Activated CD4-positive, alpha-beta T cell treated with anti-CD3 and anti-CD28 coated beads for 36 hours (primary cell): ENCODE data around the gene MKRN1. TPM values are rescaled to one million over a fixed set of nuclear protein-coding genes. Genes with fewer than 3 reads are reported as not detected.

Experiments
- ATAC-seq: fragments of 200-7000 bp; cut with Tn5 transposase; one replicate; pipeline ENCODE4 v1.10.0; 2021; ENCODE audit warnings: mild to moderate bottlenecking, moderate library complexity
- CTCF ChIA-PET: fragments of 350-600 bp; sonication (Branson Sonifier 250); formaldehyde crosslinking; loops from one replicate; lab custom pipeline; 2021; ENCODE audit warnings: antibody characterized with exemption; lab: Charles Lee
- POLR2A ChIA-PET: fragments of 350-600 bp; sonication (Branson Sonifier 250); formaldehyde crosslinking; loops from one replicate; lab custom pipeline; 2021; ENCODE audit warnings: antibody characterized with exemption, inconsistent platforms; lab: Charles Lee
- DNase-seq: peaks from one replicate; pipeline ENCODE4 v3.0.0-alpha.2; 2020
- H3K27ac Mint-ChIP-seq: one replicate; pipeline ENCODE4 v1.8.0; 2021; ENCODE audit warnings: mixed read lengths
- H3K27me3 Mint-ChIP-seq: one replicate; pipeline ENCODE4 v1.8.0; 2021; ENCODE audit warnings: mixed read lengths
- H3K36me3 Mint-ChIP-seq: one replicate; pipeline ENCODE4 v1.8.0; 2021; ENCODE audit warnings: low read depth, mixed read lengths
- H3K4me1 Mint-ChIP-seq: one replicate; pipeline ENCODE4 v1.8.0; 2021; ENCODE audit warnings: mixed read lengths
- H3K4me3 Mint-ChIP-seq: one replicate; pipeline ENCODE4 v1.8.0; 2021; ENCODE audit warnings: mild to moderate bottlenecking, moderate library complexity, mixed read lengths
- H3K9me3 Mint-ChIP-seq: one replicate; pipeline ENCODE4 v1.8.0; 2021; ENCODE audit warnings: low read depth, mixed read lengths
- intact Hi-C, 2 experiments: fragments of 100-400 bp; cut with DNase I in 1 of 2; cut with micrococcal nuclease in 1 of 2; formaldehyde crosslinking; loops; one replicate each; pipeline versions ENCODE4 v1.14.2 to v1.15.1; 2022 to 2024; cut with DNase I, micrococcal nuclease
- total RNA-seq, 2 experiments: library from RNA; stranded (reverse); gene quantifications; one replicate each; pipeline ENCODE4 v1.2.3, GENCODE V29; 2021

Gene MKRN1
- total RNA-seq: 10 to 100 TPM; 73.6 to 77.9 TPM

DNA sequence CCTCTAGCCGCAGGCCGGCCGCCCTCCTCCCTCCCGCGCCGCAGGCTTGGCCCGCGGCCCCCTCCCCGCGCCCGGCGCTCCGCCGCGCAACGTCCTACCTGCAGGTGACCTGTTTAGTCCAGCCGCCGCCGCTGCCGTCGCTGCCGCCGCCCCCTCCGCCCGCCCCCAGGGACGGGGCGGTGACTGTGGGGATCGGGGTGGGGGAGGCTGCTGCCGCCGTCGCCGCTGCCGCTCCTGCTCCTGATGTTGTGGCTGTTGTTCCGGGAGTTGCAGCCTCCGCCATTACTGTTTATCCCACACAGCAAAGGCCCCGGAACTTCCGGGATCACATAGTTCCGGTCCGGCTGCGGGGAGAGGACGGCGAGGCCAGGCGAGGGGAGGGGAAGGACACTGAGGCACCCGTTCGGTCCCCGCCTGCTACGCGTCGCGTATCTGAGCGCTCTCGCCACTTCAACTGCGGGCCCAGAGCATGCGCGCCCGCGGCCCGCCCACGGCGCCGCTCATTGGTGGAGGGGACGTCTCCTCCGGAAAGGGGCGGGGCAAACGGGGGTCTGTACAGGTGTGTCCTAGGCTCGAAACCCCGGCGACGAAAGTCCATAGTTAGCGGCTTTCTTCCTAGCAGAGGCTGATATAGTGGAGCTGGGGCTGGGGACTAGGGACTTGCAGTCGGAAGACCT lies at the start of gene MKRN1:
Gene MKRN1, minus strand, starts transcription at position 444 of the 677 bp plus-strand sequence. Its CDS starts 161 bp downstream, at position 283.
- ChIA-PET CTCF (interaction anchor here (0.5 to 4.6 kb wide), 5 partner anchors 9 to 40 kb away, joined by 3 to 43 read pairs (median 5); no protein-coding TSS in a partner anchor), POLR2A (no interaction called here)
- DNase-seq (peak; percentile 97), ATAC-seq (peak; percentile 95)
- H3K4me1 Mint-ChIP-seq: peaks cover 24% of the 10 kb centered on the region
- no peaks in the 10 kb centered on the region for H3K27me3 Mint-ChIP-seq
- peak within 1 kb of the TSS; percentile 99 for H3K4me3 Mint-ChIP-seq
- peak within 1 kb of the TSS; percentile 95 for H3K27ac Mint-ChIP-seq
- intact Hi-C loops: loop anchor here (1.0 to 5.0 kb wide), 15 partner anchors 77 to 1120 kb away; partner anchors contain the start of genes NDUFB2 (in 2 of the 2), AGK (in 1 of the 2), BRAF (in 1 of the 2) and KDM7A (in 1 of the 2)
- H3K36me3 Mint-ChIP-seq: peaks cover 2% of the 10 kb centered on the region
- H3K9me3 Mint-ChIP-seq: no peaks in the 10 kb centered on the region

- no peak for DNase-seq
- H3K4me1 Mint-ChIP-seq: peaks cover 27% of the 10 kb centered on the region
- no peak for ATAC-seq
- intact Hi-C loops: no loop called here
- CTCF ChIA-PET: interaction anchor here (0.8 to 1.3 kb wide), 3 partner anchors 9 to 126 kb away, joined by 3 read pairs; no protein-coding TSS in a partner anchor
- H3K9me3 Mint-ChIP-seq: no peaks in the 10 kb centered on the region
- no peaks in the 10 kb centered on the region for H3K36me3 Mint-ChIP-seq
- POLR2A ChIA-PET: no interaction called here
- H3K27me3 Mint-ChIP-seq: no peaks in the 10 kb centered on the region
- H3K4me3 Mint-ChIP-seq: no peak overlapping the region
- H3K27ac Mint-ChIP-seq: no peak overlapping the region
These were observed 47.7 kb upstream of the MKRN1 start for GRCh38 chr7:140526787-140527664.

- no peak overlapping the region for H3K4me3 Mint-ChIP-seq
- intact Hi-C loops: no loop called here
- ChIA-PET POLR2A (no interaction called here), CTCF (interaction anchor here (0.8 kb wide), 1 partner anchor 8 kb away, joined by 3 read pairs; no protein-coding TSS in a partner anchor)
- H3K27ac Mint-ChIP-seq: no peak overlapping the region
- no peaks in the 10 kb centered on the region for H3K9me3 Mint-ChIP-seq
- no peaks in the 10 kb centered on the region for H3K27me3 Mint-ChIP-seq
- H3K4me1 Mint-ChIP-seq: peaks cover 27% of the 10 kb centered on the region
- no peaks in the 10 kb centered on the region for H3K36me3 Mint-ChIP-seq
- ATAC-seq (no peak), DNase-seq (no peak)
These were observed 46.9 kb upstream of the MKRN1 start for GRCh38 chr7:140526214-140526613.

DNA sequence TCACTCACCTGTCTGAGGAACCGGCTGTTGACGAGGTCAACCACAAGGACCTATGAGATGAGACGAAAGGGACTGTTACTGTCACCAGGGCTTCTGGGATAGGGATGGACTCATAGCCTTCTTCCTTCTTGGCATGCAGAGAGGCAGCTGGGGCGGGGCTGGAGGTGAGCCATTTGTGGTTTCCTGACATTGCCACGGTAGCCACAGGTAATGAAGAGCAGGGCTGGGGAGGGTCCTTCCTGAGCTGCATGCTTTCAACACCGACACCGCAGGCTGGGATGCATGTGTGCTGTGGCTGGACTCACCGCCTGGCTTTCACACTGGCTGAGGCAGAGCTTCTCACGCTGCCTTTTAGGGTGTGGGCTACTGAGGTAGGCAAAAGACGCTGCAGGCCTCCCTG lies 46.4 kb upstream of the MKRN1 start:
- H3K27ac Mint-ChIP-seq: no peak overlapping the region
- H3K4me3 Mint-ChIP-seq: no peak overlapping the region
- H3K27me3 Mint-ChIP-seq: no peaks in the 10 kb centered on the region
- ChIA-PET POLR2A (interaction anchor here (0.7 kb wide), 1 partner anchor 74 kb away, joined by 3 read pairs; no protein-coding TSS in a partner anchor), CTCF (interaction anchor here (0.8 kb wide), 1 partner anchor 9 kb away, joined by 6 read pairs; no protein-coding TSS in a partner anchor)
- no peaks in the 10 kb centered on the region for H3K36me3 Mint-ChIP-seq
- H3K9me3 Mint-ChIP-seq: no peaks in the 10 kb centered on the region
- peak; percentile 87 for ATAC-seq
- peak; percentile 69 for DNase-seq
- H3K4me1 Mint-ChIP-seq: peaks cover 27% of the 10 kb centered on the region
- intact Hi-C loops: no loop called here

GRCh38 chr7:140521421-140521820 lies 42.1 kb upstream of the MKRN1 start:
- no peak for ATAC-seq
- Mint-ChIP-seq H3K4me3 (no peak overlapping the region), H3K36me3 (no peaks in the 10 kb centered on the region), H3K4me1 (peaks cover 21% of the 10 kb centered on the region), H3K27me3 (peaks cover 6% of the 10 kb centered on the region), H3K27ac (no peak overlapping the region), H3K9me3 (no peaks in the 10 kb centered on the region)
- ChIA-PET POLR2A (no interaction called here), CTCF (interaction anchor here (0.8 kb wide), 1 partner anchor 1024 kb away, joined by 3 read pairs; no protein-coding TSS in a partner anchor)
- intact Hi-C loops: no loop called here
- DNase-seq: no peak

GRCh38 chr7:140519007-140519399 lies 39.7 kb upstream of the MKRN1 start:
- ChIA-PET CTCF (interaction anchor here (0.6 to 2.3 kb wide), 2 partner anchors 127 to 291 kb away, joined by 3 to 7 read pairs; no protein-coding TSS in a partner anchor), POLR2A (no interaction called here)
- Mint-ChIP-seq H3K27me3 (peaks cover 6% of the 10 kb centered on the region), H3K36me3 (no peaks in the 10 kb centered on the region), H3K9me3 (no peaks in the 10 kb centered on the region), H3K4me1 (peaks cover 4% of the 10 kb centered on the region), H3K4me3 (no peak overlapping the region), H3K27ac (no peak overlapping the region)
- ATAC-seq: no peak
- DNase-seq: no peak
- intact Hi-C loops: loop anchor here in 1 of 2 experiments (5.0 kb wide), 1 partner anchor 1013 kb away; no protein-coding TSS in a partner anchor

GRCh38 chr7:140518370-140519006 lies 39.2 kb upstream of the MKRN1 start:
- Mint-ChIP-seq H3K4me3 (no peak overlapping the region), H3K9me3 (no peaks in the 10 kb centered on the region), H3K4me1 (peaks cover 3% of the 10 kb centered on the region), H3K27ac (no peak overlapping the region), H3K27me3 (peaks cover 6% of the 10 kb centered on the region), H3K36me3 (no peaks in the 10 kb centered on the region)
- DNase-seq (no peak), ATAC-seq (no peak)
- ChIA-PET CTCF (interaction anchor here (0.6 to 2.8 kb wide), 15 partner anchors 8 to 493 kb away, joined by 3 to 26 read pairs (median 4); no protein-coding TSS in a partner anchor), POLR2A (no interaction called here)
- intact Hi-C loops: loop anchor here (1.0 to 5.0 kb wide), 4 partner anchors 135 to 1015 kb away; no protein-coding TSS in a partner anchor

GRCh38 chr7:140517546-140518369 lies 38.5 kb upstream of the MKRN1 start:
- intact Hi-C loops: loop anchor here (1.0 to 5.0 kb wide), 4 partner anchors 136 to 1016 kb away; no protein-coding TSS in a partner anchor
- H3K4me3 Mint-ChIP-seq: no peak overlapping the region
- no peak overlapping the region for H3K27ac Mint-ChIP-seq
- H3K27me3 Mint-ChIP-seq: peaks cover 6% of the 10 kb centered on the region
- no peaks in the 10 kb centered on the region for H3K9me3 Mint-ChIP-seq
- POLR2A ChIA-PET: no interaction called here
- DNase-seq (peak; percentile 86), ATAC-seq (peak; percentile 91)
- peaks cover 3% of the 10 kb centered on the region for H3K4me1 Mint-ChIP-seq
- CTCF ChIA-PET: interaction anchor here (0.6 to 2.8 kb wide), 16 partner anchors 9 to 494 kb away, joined by 3 to 26 read pairs (median 3); no protein-coding TSS in a partner anchor
- H3K36me3 Mint-ChIP-seq: no peaks in the 10 kb centered on the region

- peak; percentile 13 for DNase-seq
- H3K9me3 Mint-ChIP-seq: no peaks in the 10 kb centered on the region
- no peaks in the 10 kb centered on the region for H3K4me1 Mint-ChIP-seq
- no peak overlapping the region for H3K4me3 Mint-ChIP-seq
- peaks cover 2% of the 10 kb centered on the region for H3K27me3 Mint-ChIP-seq
- intact Hi-C loops: no loop called here
- CTCF ChIA-PET: no interaction called here
- H3K27ac Mint-ChIP-seq: no peak overlapping the region
- no peaks in the 10 kb centered on the region for H3K36me3 Mint-ChIP-seq
- POLR2A ChIA-PET: no interaction called here
- no peak for ATAC-seq
These were observed 33.2 kb upstream of the MKRN1 start for GRCh38 chr7:140512317-140513000.

DNA sequence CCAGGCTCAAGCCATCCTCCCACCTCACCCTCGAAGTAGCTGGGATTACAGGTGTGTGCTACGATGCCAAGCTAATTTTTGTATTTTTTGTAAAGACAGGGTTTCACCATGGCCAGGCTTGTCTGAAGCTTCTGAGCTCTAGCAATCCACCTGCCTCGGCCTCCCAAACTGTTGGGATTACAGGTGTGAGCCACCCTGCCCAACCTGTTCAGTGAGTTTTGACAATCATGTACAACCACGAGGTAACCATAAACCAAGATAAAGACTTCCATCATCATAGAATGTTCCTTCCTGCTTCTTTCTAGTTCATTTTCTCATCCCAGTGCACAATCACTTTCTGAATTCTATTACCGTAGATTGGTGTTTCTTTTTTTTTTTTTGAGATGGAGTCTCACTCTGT lies 30.5 kb upstream of the MKRN1 start:
- Mint-ChIP-seq H3K27ac (no peak overlapping the region), H3K4me3 (no peak overlapping the region), H3K27me3 (no peaks in the 10 kb centered on the region), H3K36me3 (no peaks in the 10 kb centered on the region), H3K9me3 (no peaks in the 10 kb centered on the region), H3K4me1 (no peaks in the 10 kb centered on the region)
- ChIA-PET CTCF (no interaction called here), POLR2A (no interaction called here)
- intact Hi-C loops: no loop called here
- no peak for DNase-seq
- ATAC-seq: no peak
